ENCODE results near the gene TMEM126B.

Gene TMEM126B

GRCh38 chr11:85685125-85685819, 56.9 kb downstream of the TMEM126B start:
- ChIA-PET CTCF (no interaction called here), POLR2A (interaction anchor here (1.7 kb wide), 1 partner anchor 37 kb away, joined by 5 read pairs; the partner anchor contains the start of gene TMEM126A)
- DNase-seq (ENCODE audit: extremely low spot score) = peak; percentile 12
- TF ChIP-seq HDGF (IDR thresholded peaks at IDR 0.05; ENCODE audit: borderline replicate concordance) (no peak), ELF4 (IDR thresholded peaks at IDR 0.05) (no peak)

GRCh38 chr11:85685820-85686459, 57.5 kb downstream of the TMEM126B start, which contains the start of gene CCDC89:
CCDC89 (minus strand) TSS chr11:85686195; CDS start chr11:85686130, 65 bp downstream.
- peak; percentile 78 for DNase-seq (ENCODE audit: extremely low spot score)
- no peak for TF ChIP-seq LEF1 (IDR thresholded peaks at IDR 0.05; ENCODE audit: borderline replicate concordance)
- TF ChIP-seq ELF4 (IDR thresholded peaks at IDR 0.05) = no peak
- no peak for TF ChIP-seq SP1 (IDR thresholded peaks at IDR 0.05)
- no peak for TF ChIP-seq PKNOX1 (IDR thresholded peaks at IDR 0.05)
- no peak for TF ChIP-seq NFRKB (IDR thresholded peaks at IDR 0.05)
- no peak for TF ChIP-seq ZNF384 (IDR thresholded peaks at IDR 0.05)
- POLR2A ChIA-PET = interaction anchor here (1.7 kb wide), 1 partner anchor 38 kb away, joined by 5 read pairs; the partner anchor contains the start of gene TMEM126A
- CTCF ChIA-PET = no interaction called here

Data from HEK293T (cell line).